Bronchial epithelial cell (primary cell): ENCODE measurements around the gene KRT14. TPM values are rescaled to one million over a fixed set of nuclear protein-coding genes. Genes with fewer than 3 reads are reported as not detected.
A peak's percentile ranks its signal among the peaks of the same experiment; 100 is the strongest.

Experiments used
- DNase-seq: peaks from one replicate; pipeline ENCODE4 v3.0.0-alpha.2; 2010; ENCODE audit warnings: low read depth
- FAIRE-seq: peaks from 2 replicates; lab custom pipeline; 2011; peaks lifted over from hg19 to GRCh38; lab: Jason Lieb, UNC
- H3K27me3 ChIP-seq: 2 replicates; pipeline ENCODE4 v1.5.1; 2011; ENCODE audit warnings: low read length; ENCODE audit not compliant: control insufficient read depth, insufficient read depth
- H3K36me3 ChIP-seq: 2 replicates; pipeline ENCODE4 v1.5.1; 2011; ENCODE audit warnings: low read length; ENCODE audit not compliant: control insufficient read depth, insufficient read depth
- H3K4me3 ChIP-seq: 2 replicates; pipeline ENCODE4 v1.5.1; 2011; ENCODE audit warnings: mild to moderate bottlenecking, low read depth, low read length, control low read depth
- total RNA-seq: library from RNA; depleted of rRNA; stranded (reverse); fragments of >200 nt; gene quantifications from 2 replicates; pipeline ENCODE4 v1.2.1, GENCODE V29; 2014
- TF ChIP-seq, protein P1 (sequence below): IDR thresholded peaks from 2 replicates; pipeline ENCODE4 v1.5.1; 2011; ENCODE audit warnings: mild to moderate bottlenecking, moderate library complexity, low read length, control low read depth, inconsistent platforms; ENCODE audit not compliant: insufficient read depth, severe bottlenecking

Gene KRT14
- total RNA-seq, 1 donor from 2014 or later: 1,445 TPM

DNA sequence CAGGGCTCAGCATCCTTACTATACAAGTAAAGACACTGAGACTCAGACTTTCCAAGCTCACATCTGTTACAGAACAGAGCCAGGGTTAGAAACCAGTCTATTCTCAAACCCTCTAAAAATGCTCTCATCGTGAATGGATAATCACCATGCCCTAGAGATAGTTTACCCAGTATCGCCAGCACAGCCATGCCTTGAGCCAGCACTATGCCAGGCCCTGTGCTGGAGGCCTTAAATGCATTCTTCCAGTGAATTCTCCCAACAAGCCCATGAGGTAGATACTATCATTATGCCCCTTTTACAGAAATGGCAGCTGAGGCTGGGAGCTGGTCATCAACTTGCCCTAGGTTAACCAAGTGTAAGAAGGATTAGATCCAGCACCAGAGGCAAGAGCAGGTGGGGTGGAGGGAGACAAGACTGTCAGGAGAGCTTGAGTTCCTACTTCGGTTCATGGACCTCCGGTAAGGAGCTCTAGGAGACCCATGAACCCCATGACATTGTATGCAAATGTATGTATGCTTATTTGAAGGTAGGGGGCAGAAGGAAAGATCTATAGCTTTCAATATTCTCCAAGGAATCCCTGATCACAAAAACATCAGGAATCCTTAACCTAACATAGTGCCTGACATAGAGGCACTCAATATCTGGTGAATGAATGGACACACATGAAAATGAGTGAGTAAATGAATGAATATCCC lies 5.2 kb downstream of the KRT14 start:
- no peak for FAIRE-seq
- TF ChIP-seq, protein P1, sequence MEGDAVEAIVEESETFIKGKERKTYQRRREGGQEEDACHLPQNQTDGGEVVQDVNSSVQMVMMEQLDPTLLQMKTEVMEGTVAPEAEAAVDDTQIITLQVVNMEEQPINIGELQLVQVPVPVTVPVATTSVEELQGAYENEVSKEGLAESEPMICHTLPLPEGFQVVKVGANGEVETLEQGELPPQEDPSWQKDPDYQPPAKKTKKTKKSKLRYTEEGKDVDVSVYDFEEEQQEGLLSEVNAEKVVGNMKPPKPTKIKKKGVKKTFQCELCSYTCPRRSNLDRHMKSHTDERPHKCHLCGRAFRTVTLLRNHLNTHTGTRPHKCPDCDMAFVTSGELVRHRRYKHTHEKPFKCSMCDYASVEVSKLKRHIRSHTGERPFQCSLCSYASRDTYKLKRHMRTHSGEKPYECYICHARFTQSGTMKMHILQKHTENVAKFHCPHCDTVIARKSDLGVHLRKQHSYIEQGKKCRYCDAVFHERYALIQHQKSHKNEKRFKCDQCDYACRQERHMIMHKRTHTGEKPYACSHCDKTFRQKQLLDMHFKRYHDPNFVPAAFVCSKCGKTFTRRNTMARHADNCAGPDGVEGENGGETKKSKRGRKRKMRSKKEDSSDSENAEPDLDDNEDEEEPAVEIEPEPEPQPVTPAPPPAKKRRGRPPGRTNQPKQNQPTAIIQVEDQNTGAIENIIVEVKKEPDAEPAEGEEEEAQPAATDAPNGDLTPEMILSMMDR: no peak
- DNase-seq: no peak
- Histone ChIP-seq H3K4me3 (no peak overlapping the region), H3K27me3 (no peaks in the 10 kb centered on the region), H3K36me3 (peaks cover 5% of the 10 kb centered on the region)

DNA sequence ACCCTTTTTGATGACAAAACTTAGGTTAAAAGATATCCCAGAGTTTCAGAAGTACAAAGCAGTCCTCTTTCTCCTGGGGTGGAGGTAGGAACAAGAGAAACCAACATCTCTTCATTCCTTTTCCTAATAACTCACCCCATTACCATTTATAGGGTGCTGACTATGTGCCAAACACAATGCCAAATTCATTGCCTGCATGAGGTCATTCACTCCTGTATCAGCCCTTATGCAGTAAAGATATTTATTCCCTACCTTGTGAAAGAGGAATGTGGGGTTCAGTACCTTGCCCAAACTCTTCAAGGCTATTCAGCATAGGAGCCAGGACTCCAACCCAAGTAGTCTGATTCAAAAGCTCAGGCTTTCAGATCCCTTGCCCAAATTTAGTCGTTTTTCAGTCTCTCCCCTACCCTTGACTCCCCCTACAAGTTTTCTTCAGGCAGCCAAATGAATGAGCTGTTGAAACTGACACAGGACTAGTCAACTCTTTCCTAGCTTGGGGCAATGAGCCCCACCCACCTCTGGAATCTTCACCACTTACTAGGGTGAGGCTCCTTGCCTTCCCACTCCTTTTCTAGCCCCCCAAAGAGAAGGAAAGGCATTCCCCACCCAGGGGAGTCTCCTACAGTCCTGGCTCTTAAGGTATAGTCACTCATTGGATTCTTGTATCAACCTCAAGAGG lies 5.9 kb downstream of the KRT14 start:
- DNase-seq: peak; percentile 91
- Histone ChIP-seq H3K4me3 (no peak overlapping the region), H3K27me3 (no peaks in the 10 kb centered on the region), H3K36me3 (peaks cover 5% of the 10 kb centered on the region)
- FAIRE-seq: no peak
- TF ChIP-seq, protein P1: no peak

DNA sequence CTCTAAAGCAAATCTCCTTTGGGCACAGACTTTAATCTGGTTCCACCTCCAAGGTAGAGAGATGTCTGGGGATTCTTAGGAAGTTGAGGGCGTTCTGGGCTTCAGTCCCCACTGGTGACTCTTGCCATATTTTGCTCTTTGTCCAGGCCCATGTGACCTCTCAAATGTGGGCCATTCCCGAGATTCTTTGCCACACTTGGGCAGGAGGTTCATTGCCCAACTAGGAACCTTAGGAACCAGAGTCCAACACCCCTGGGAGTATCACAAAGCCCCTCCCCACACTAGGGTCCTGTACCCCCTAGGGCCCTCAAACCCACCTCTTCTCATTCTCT lies 6.5 kb downstream of the KRT14 start:
- DNase-seq (peak; percentile 69), FAIRE-seq (peak; percentile 66)
- H3K27me3 ChIP-seq: no peaks in the 10 kb centered on the region
- TF ChIP-seq, protein P1: no peak
- H3K4me3 ChIP-seq: no peak overlapping the region
- H3K36me3 ChIP-seq: peaks cover 5% of the 10 kb centered on the region

DNA sequence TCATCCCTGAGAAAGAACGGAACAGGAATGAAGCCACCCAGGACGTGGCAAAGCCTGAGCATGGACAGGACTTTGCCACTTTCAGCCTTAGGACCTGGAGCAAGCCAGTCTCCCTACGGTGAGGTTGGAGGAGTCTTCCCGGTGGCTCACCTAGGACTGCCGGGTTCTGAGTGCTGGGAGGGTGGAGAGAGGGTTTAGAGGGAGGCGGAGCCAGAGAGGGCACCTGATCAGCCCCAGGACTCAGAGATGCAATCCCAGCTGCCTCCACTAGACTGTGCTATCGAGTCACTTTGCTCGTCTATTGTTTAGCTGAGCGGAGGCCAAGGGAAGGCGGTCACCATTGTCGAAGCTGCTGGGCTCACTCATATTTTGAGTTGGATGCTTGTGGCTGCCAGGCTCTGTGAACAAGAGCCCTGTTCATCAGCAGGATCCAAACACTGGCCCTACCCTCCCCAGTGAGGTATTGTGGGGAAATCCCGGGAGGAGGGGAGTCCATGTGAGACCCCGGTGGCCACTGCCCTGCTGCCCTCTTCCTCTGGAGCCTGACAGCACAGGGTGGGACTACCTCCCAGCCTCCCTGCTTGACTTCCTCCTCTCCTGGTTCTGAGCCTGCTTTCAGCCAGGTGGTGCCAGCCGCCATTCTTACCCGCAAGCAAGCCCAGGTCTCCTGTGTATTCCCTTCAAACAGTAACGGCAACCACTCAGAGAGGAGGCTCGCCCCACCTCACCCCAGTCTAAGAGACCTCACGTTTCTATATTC lies 7.0 kb downstream of the KRT14 start:
- peak; percentile 94 for DNase-seq
- Histone ChIP-seq H3K4me3 (no peak overlapping the region), H3K36me3 (peaks cover 5% of the 10 kb centered on the region), H3K27me3 (no peaks in the 10 kb centered on the region)
- FAIRE-seq: peak; percentile 80
- TF ChIP-seq, protein P1: peak; percentile 99

DNA sequence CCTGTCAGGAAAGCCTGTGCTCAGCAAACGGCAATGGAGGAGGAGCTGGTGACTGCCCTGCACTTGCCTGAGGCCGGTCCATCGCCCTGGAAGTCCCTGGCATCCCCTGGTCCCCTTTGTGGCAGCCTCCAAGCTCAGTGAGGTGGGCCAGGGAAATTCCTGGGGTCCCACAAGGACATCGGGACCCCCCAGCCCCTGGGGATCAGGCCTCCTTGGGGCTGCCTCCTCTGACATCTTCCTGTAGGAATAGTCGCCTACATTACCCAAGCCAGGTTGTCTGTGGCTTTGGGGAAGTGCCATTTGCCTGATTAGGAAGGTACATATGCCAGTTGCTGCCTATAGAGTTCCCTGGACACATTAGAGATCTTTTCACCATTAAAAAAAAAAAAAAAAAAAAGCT lies 7.7 kb downstream of the KRT14 start:
- no peak overlapping the region for H3K4me3 ChIP-seq
- peaks cover 5% of the 10 kb centered on the region for H3K36me3 ChIP-seq
- TF ChIP-seq, protein P1: no peak
- no peaks in the 10 kb centered on the region for H3K27me3 ChIP-seq
- DNase-seq (no peak), FAIRE-seq (no peak)
